HG02870 (cell line): Measurements from ENCODE around the gene CBX4.

Experiments used
- ATAC-seq: cut with Tn5 transposase; IDR thresholded peaks from one replicate; pipeline ENCODE4 v1.9.1; 2021; ENCODE audit warnings: mild to moderate bottlenecking, moderate library complexity; ENCODE audit not compliant: unreplicated experiment

CBX4 gene

GRCh38 chr17:79802736-79803420, 36.4 kb downstream of the CBX4 start:
- ATAC-seq = no peak

GRCh38 chr17:79802039-79802735, 37.1 kb downstream of the CBX4 start:
- ATAC-seq = no peak

- ATAC-seq = no peak
Measured at GRCh38 chr17:79801156-79802038, 37.8 kb downstream of the CBX4 start.

- ATAC-seq = no peak
Measured at GRCh38 chr17:79800325-79801155, 38.7 kb downstream of the CBX4 start.

GRCh38 chr17:79799538-79800324, 39.5 kb downstream of the CBX4 start:
- no peak for ATAC-seq

- no peak for ATAC-seq
Measured at GRCh38 chr17:79799174-79799537, 40.1 kb downstream of the CBX4 start.

- ATAC-seq = no peak
Measured at GRCh38 chr17:79798299-79799173, 40.7 kb downstream of the CBX4 start.

- ATAC-seq = peak; percentile 3
Measured at GRCh38 chr17:79797492-79798298, 41.5 kb downstream of the CBX4 start.

- peak; percentile 89 for ATAC-seq
Measured at GRCh38 chr17:79796763-79797491, 42.3 kb downstream of the CBX4 start, which contains the start of gene CBX8. Gene CBX8 (minus strand): TSS chr17:79797077. CDS start chr17:79796998, 79 bp downstream.

- no peak for ATAC-seq
Measured at GRCh38 chr17:79796444-79796762, 42.8 kb downstream of the CBX4 start.

- ATAC-seq = no peak
Measured at GRCh38 chr17:79795795-79796443, 43.3 kb downstream of the CBX4 start.

GRCh38 chr17:79794659-79795511, 44.4 kb downstream of the CBX4 start:
- ATAC-seq = no peak

GRCh38 chr17:79793924-79794304, 45.3 kb downstream of the CBX4 start:
- no peak for ATAC-seq

- no peak for ATAC-seq
Measured at GRCh38 chr17:79792984-79793923, 46.0 kb downstream of the CBX4 start.

GRCh38 chr17:79792341-79792871, 46.8 kb downstream of the CBX4 start:
- ATAC-seq = no peak
